HG03469 (cell line): ENCODE measurements around the gene AASDH.

Experiments used
- ATAC-seq: cut with Tn5 transposase; IDR thresholded peaks from one replicate; pipeline ENCODE4 v1.9.1; 2021; ENCODE audit warnings: mild to moderate bottlenecking, moderate library complexity, moderate number of reproducible peaks; ENCODE audit not compliant: unreplicated experiment

The AASDH gene

DNA sequence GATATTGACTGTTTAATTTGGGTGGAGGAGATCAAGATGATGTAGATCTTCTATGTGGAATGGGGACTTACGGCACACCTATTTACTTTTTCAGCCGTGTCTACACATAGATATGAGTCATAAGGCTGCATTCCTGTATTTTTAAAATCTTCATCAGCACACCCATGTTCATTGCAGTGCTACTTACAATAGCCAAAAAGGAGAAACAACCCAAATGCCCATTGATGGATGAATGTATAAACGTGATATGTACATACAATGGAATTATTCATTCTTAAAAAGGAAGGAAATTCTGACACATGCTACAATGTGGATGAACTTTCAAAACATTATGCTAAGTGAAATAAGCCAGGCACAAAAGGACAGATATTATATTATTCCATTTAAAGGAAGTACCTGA, 98.6 kb downstream of the AASDH start:
- ATAC-seq = no peak
